Measurements from ENCODE around the gene TAGAP.

TAGAP gene

GRCh38 chr6:159059141-159059540, 14.3 kb upstream of the TAGAP start:
- H3K9me3 ChIP-seq, result no peaks in the 10 kb centered on the region
- peaks cover 75 to 81% of the 10 kb centered on the region in 2 experiments for H3K4me1 ChIP-seq (ENCODE audit: control insufficient read depth in 1 of 2, insufficient read depth in 1 of 2, low read depth in 1 of 2, low read length in 1 of 2)
- no peaks in the 10 kb centered on the region for H3K36me3 ChIP-seq
- no peaks in the 10 kb centered on the region for H3K27me3 ChIP-seq
- H3K27ac ChIP-seq, result no peak overlapping the region
- no peak overlapping the region for H3K4me3 ChIP-seq (ENCODE audit: low read depth in 1 of 2, low read length in 1 of 2)
- TF ChIP-seq CTCF (IDR thresholded peaks at IDR 0.05), result no peak

GRCh38 chr6:159056899-159057298, 12.1 kb upstream of the TAGAP start:
- peak overlapping the region; percentile 48 to 60 for H3K4me3 ChIP-seq (ENCODE audit: low read depth in 1 of 2, low read length in 1 of 2)
- H3K27me3 ChIP-seq, result no peaks in the 10 kb centered on the region
- H3K36me3 ChIP-seq, result no peaks in the 10 kb centered on the region
- TF ChIP-seq CTCF (IDR thresholded peaks at IDR 0.05), result no peak
- H3K9me3 ChIP-seq, result no peaks in the 10 kb centered on the region
- peaks cover 73 to 81% of the 10 kb centered on the region in 2 experiments for H3K4me1 ChIP-seq (ENCODE audit: control insufficient read depth in 1 of 2, insufficient read depth in 1 of 2, low read depth in 1 of 2, low read length in 1 of 2)
- peak overlapping the region; percentile 94 for H3K27ac ChIP-seq

GRCh38 chr6:159056432-159056831, 11.6 kb upstream of the TAGAP start:
- Histone ChIP-seq H3K27ac (peak overlapping the region; percentile 94), H3K9me3 (no peaks in the 10 kb centered on the region), H3K36me3 (no peaks in the 10 kb centered on the region), H3K4me3 (ENCODE audit: low read depth in 1 of 2, low read length in 1 of 2) (peak overlapping the region; percentile 48 to 60), H3K27me3 (no peaks in the 10 kb centered on the region), H3K4me1 (ENCODE audit: control insufficient read depth in 1 of 2, insufficient read depth in 1 of 2, low read depth in 1 of 2, low read length in 1 of 2) (peaks cover 69 to 81% of the 10 kb centered on the region in 2 experiments)
- TF ChIP-seq CTCF (IDR thresholded peaks at IDR 0.05), result no peak

- Histone ChIP-seq H3K27me3 (no peaks in the 10 kb centered on the region), H3K9me3 (no peaks in the 10 kb centered on the region), H3K27ac (peak overlapping the region; percentile 94), H3K4me1 (ENCODE audit: control insufficient read depth in 1 of 2, insufficient read depth in 1 of 2, low read depth in 1 of 2, low read length in 1 of 2) (peaks cover 64 to 76% of the 10 kb centered on the region in 2 experiments), H3K36me3 (no peaks in the 10 kb centered on the region), H3K4me3 (ENCODE audit: low read depth in 1 of 2, low read length in 1 of 2) (peak overlapping the region; percentile 48 to 60)
- no peak for TF ChIP-seq CTCF (IDR thresholded peaks at IDR 0.05)
These were observed 11.2 kb upstream of the TAGAP start for GRCh38 chr6:159056003-159056402.

- peaks cover 60 to 66% of the 10 kb centered on the region in 2 experiments for H3K4me1 ChIP-seq (ENCODE audit: control insufficient read depth in 1 of 2, insufficient read depth in 1 of 2, low read depth in 1 of 2, low read length in 1 of 2)
- H3K27ac ChIP-seq, result peak overlapping the region; percentile 94
- peak overlapping the region in 1 of 2 experiments; percentile 20 for H3K4me3 ChIP-seq (ENCODE audit: low read depth in 1 of 2, low read length in 1 of 2)
- H3K9me3 ChIP-seq, result no peaks in the 10 kb centered on the region
- H3K36me3 ChIP-seq, result no peaks in the 10 kb centered on the region
- no peak for TF ChIP-seq CTCF (IDR thresholded peaks at IDR 0.05)
- H3K27me3 ChIP-seq, result no peaks in the 10 kb centered on the region
These were observed 9.1 kb upstream of the TAGAP start for GRCh38 chr6:159053781-159054398.
